HG03135 (cell line): ENCODE results near the gene PCED1B.
"Not testable (repeated sequence)": the region's sequence is repeated elsewhere in the genome, so short reads cannot be mapped to it uniquely, and the experiment has no call there.

Experiments
- ATAC-seq: cut with Tn5 transposase; IDR thresholded peaks from one replicate; pipeline ENCODE4 v1.9.1; 2021; ENCODE audit warnings: mild to moderate bottlenecking, moderate library complexity; ENCODE audit not compliant: unreplicated experiment

Gene PCED1B, protein sequence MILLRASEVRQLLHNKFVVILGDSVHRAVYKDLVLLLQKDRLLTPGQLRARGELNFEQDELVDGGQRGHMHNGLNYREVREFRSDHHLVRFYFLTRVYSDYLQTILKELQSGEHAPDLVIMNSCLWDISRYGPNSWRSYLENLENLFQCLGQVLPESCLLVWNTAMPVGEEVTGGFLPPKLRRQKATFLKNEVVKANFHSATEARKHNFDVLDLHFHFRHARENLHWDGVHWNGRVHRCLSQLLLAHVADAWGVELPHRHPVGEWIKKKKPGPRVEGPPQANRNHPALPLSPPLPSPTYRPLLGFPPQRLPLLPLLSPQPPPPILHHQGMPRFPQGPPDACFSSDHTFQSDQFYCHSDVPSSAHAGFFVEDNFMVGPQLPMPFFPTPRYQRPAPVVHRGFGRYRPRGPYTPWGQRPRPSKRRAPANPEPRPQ

DNA sequence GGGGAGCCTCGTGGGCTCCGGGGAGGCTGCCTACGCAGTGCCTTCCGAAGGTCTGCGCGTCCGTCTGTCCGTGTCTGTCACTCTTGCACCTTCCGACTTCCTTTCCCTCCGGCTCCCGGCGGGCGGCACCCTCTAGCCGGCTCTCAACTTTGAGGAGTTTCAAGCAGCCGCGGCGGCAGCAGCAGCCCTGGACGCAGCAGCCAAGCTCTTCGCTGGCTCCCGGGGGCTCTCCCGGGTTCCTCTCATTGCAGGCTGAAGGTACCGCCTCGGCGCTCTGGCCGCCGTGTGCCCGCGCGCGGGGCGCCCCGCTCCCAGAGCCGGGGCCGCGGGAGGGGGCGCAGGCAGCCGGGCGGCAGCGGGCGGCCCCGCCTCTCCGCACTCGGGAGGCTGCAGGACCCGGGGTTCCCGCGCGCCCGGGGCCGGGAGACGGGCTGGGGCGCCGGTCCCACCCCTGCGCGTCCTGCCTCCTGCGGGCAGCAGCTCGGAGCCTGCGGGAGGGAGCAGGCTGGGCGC lies at the start of gene PCED1B, which contains the start of gene AMIGO2:
Gene PCED1B, plus strand, starts transcription at position 154 of the 513 bp plus-strand sequence. CDS start 155,443 bp downstream, outside the sequence.
Gene AMIGO2, minus strand, starts transcription at position 492 of the 513 bp plus-strand sequence. CDS start 957 bp downstream, outside the sequence.
- ATAC-seq: no peak

DNA sequence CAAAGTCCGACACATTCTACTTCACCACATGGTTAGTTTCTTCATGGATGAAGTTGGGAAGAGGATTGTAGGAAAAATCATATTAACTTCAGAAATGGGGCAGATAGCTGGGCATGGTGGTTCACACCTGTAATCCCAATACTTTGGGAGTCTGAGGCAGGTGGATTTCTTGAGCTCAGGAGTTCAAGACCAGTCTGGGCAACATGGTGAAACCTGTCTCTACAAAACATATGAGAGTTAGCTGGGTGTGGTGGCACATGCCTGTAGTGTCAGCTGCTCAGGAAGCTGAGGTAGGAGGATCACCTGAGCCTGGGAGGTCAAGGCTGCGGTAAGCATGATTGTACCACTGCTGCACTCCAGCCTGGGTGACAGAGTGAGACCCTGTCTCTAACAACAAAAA lies 49.5 kb upstream of the PCED1B start:
- no peak for ATAC-seq

DNA sequence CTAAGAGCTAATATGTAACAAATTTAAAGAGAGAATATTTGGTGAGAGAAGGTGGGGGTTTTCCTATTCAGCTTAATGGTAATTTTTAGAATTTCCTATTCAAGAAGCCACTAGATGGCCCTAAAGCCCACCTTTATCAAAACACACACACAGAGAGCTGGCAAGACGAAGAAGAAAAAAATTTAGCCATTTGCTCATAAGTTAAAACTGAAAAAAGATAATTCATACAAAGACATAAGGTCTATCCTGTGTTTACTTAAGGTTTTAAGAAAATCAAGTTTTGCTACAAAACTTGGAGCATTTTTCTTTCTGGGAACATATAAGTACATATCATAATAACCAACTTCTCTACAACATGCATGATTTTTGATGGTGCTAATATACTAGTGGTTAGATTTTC lies 46.8 kb upstream of the PCED1B start:
- ATAC-seq: no peak

- no peak for ATAC-seq
Observed at GRCh38 chr12:47033081-47033480, 46.3 kb upstream of the PCED1B start.

DNA sequence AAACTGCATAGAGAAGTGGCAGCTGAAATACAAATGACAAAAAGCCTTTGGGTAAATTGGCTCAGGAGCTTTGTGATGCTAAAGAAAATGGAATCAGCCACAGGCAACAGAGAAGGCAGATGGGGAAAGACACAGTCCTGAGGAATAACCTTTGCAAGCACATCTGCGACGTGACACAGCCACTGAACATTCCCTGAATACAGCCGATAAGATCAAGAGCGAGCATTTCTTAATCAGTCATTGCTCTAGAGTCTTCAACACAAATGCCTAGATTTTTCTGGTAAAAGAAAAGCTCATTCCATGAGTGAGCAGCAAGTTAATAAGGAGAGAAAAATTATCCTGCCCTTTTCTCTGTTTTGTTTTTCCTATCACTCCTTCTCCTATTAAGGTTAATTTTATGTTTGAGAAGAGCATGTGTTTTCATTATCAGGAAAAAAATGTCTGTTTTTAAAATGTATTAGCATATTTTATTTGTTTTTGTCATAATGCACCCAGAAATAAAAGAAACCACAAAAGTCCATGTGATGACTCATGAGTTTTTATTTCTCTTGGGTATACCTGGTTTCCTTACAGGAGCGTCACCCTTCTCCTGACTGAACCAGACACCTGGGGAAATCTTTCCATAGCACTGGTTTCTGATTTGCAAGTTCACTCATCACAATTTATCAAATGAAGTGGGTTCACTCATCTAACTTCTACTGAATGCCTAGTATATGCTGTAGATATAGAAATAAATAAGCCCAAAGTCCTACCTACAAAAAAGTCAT lies 45.4 kb upstream of the PCED1B start:
- ATAC-seq: no peak

GRCh38 chr12:47034661-47035060 lies 44.8 kb upstream of the PCED1B start:
- ATAC-seq: no peak

DNA sequence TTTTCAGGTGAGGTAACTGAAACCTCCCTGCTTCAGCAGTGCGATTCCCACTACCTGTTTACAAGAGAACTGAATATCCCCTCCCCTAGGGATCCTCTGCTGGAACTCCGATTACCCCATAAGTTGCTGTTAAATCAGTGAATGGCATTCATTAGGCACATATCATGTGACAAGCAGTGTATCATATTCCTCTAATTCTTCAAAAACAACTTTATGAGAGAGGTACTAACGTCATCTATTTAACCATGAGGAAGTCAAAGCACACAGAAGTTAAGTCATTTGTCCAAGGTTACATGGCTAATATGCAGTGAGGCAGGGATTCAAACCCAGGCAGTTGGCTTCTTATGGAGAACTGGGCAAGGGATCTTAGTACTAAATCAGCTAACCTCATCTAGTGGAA lies 43.9 kb upstream of the PCED1B start:
- ATAC-seq: no peak

- ATAC-seq: no peak
Observed at GRCh38 chr12:47038270-47038748, 41.1 kb upstream of the PCED1B start.

DNA sequence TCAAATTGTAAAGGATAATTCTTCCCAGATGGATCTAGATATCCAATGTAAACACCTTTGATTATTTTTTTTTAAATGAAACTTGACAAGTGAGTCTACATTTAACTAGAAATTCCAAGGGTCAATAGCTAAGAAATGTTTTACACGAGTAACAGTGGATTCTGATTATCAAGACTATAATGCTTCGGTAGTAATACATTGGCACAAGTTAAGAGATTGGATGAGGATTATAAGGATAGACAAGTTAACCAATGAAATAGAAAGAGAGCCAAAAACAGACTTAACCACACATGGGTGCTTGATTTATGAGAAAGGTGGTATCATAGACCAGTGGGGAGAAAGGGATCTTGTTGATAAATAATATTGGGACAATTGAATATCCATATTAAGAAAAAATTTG lies 40.3 kb upstream of the PCED1B start:
- no peak for ATAC-seq

- ATAC-seq: no peak
Observed at GRCh38 chr12:47039756-47040155, 39.7 kb upstream of the PCED1B start.

DNA sequence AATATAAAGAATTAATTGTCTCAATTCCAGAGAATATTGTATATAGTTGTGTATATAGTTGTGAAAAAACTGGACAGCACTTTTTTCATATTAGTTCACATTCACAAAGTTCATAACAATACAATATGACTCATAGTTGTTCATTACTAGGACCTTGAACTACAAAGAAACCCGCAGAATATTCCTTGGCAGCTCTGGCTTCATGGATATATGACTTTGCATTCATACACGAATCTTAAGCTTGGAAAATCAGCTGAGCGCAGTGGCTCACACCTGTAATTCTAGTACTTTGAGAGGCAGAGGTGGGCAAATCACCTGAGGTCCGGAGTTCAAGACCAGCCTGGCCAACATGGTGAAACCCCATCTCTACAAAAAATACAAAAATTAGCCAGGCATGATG lies 38.1 kb upstream of the PCED1B start:
- no peak for ATAC-seq

GRCh38 chr12:47048541-47048940 lies 30.9 kb upstream of the PCED1B start:
- no peak for ATAC-seq

DNA sequence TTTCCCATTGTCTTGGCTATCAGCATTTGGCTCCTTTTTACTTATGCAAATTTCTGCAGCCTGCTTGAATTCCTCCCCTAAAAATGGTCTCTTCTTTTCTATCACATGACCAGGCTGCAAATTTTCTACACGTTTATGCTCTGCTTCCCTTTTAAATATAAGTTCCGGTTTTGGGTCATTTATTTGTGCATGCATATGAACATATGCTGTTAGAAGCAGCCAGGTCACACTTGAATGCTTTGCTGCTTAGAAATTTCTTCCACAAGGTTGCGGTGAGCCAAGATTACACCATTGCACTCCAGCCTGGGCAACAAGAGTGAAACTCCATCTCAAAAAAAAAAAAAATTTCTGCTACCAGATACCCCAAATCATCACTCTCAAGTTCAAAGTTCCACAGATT lies 28.1 kb upstream of the PCED1B start:
- not testable (repeated sequence) for ATAC-seq

GRCh38 chr12:47052274-47052673 lies 27.1 kb upstream of the PCED1B start:
- ATAC-seq: no peak

DNA sequence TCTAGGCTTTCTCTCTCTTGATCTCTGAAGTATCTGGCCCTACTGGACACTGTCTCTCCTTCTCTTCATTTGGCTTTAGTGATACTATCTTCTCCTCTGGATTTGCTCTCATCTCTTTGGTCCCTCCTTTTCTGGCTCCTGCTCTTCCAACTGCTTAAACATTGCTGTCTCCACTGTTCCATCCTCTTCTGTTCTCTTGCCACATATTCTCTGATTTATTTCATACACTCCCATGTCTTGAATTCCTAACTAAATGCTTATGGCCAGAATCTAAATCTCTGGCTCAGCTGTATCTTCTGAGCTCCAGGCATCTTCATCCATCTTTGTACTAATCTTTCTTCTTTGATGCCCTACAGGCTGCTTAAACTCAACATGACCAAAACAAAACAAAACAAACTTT lies 25.5 kb upstream of the PCED1B start:
- no peak for ATAC-seq

DNA sequence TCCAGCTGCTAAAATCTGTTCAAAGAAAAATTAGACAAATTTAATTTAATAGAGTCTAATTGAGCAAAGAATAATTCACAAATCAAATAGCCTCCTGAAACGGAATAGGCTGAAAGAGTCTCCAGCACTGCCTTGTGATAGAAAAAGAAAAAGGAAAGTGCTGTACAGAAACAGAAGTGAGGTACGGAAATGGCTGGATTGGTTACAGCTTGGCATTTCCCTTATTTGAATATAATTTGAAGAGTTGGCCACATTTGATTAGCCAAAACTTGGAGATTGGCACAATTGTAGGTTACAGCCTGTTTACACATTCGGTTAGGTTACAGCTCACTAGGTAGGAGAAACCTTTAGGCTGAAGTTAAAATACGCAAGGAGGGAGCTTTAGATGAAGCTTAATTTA lies 24.8 kb upstream of the PCED1B start:
- ATAC-seq: no peak

GRCh38 chr12:47055856-47056255 lies 23.6 kb upstream of the PCED1B start:
- ATAC-seq: not testable (repeated sequence)

DNA sequence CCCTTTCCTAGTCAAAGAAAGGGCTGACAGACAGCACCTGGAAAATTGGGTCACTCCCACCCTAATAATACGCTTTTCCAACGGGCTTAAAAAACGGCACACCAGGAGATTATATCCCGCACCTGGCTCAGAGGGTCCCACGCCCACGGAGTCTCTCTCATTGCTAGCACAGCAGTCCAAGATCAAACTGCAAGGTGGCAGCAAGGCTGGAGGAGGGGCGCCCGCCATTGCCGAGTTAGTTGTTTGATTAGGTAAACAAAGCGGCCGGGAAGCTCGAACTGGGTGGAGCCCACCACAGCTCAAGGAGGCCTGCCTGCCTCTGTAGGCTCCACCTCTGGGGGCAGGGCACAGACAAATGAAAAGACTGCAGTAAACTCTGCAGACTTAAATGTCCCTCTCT lies 22.5 kb upstream of the PCED1B start:
- ATAC-seq: not testable (repeated sequence)

- ATAC-seq: not testable (repeated sequence)
Observed at GRCh38 chr12:47058640-47059039, 20.8 kb upstream of the PCED1B start.

DNA sequence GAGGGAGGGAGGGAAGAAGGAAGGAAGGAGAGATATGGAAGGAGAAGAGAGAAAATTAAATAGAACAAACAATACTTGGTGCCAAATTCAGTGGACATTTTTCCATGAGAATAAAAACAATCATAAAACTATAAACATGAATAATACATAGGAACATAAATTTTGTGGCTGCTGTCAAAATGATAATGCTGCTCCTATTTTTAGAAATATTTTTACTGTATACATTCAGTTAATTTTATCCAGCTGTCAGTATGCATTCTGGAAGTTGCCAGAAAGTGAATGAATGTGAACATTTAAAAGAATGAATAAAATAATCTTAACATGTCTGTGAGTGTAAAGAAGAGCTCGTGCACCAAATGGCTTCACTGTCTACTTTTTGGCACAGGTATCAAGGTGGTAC lies 13.9 kb upstream of the PCED1B start:
- ATAC-seq: no peak

GRCh38 chr12:47066278-47067025 lies 13.0 kb upstream of the PCED1B start:
- ATAC-seq: no peak
